Progenitor cell of endocrine pancreas (in vitro differentiated cells): ENCODE data around the gene FIGN. TPM values are rescaled to one million over a fixed set of nuclear protein-coding genes. Genes with fewer than 3 reads are reported as not detected.

Experiments used
- DNase-seq: peaks from one replicate; pipeline ENCODE4 v3.0.0; 2021; ENCODE audit warnings: low spot score; ENCODE audit not compliant: unreplicated experiment
- H3K27ac Mint-ChIP-seq: 2 replicates; pipeline ENCODE4 v1.8.0; 2021; ENCODE audit warnings: mild to moderate bottlenecking, moderate library complexity, mixed read lengths
- H3K27me3 Mint-ChIP-seq: 2 replicates; pipeline ENCODE4 v1.8.0; 2021; ENCODE audit warnings: mixed read lengths
- H3K36me3 Mint-ChIP-seq: 2 replicates; pipeline ENCODE4 v1.8.0; 2022; ENCODE audit warnings: mixed read lengths; ENCODE audit not compliant: insufficient read depth
- H3K4me1 Mint-ChIP-seq: 2 replicates; pipeline ENCODE4 v1.8.0; 2021; ENCODE audit warnings: low read depth, mixed read lengths
- H3K4me3 Mint-ChIP-seq: 2 replicates; pipeline ENCODE4 v1.8.0; 2021; ENCODE audit warnings: low read depth, mild to moderate bottlenecking, moderate library complexity, mixed read lengths
- H3K9me3 Mint-ChIP-seq: 2 replicates; pipeline ENCODE4 v1.8.0; 2021; ENCODE audit warnings: low read depth, mixed read lengths
- CTCF ChIP-seq: fragments of 200-600 bp; sonication (generic); IDR thresholded peaks from one replicate; pipeline ENCODE4 v1.5.0; 2021; ENCODE audit warnings: antibody characterized with exemption, mild to moderate bottlenecking; ENCODE audit not compliant: unreplicated experiment
- total RNA-seq: library from RNA; stranded (reverse); gene quantifications from 2 replicates; pipeline ENCODE4 v1.2.1, GENCODE V29; 2021

The FIGN gene
- total RNA-seq, 1 donor from 2014 or later: 18.0 TPM

- Mint-ChIP-seq H3K27me3 (no peaks in the 10 kb centered on the region), H3K4me3 (no peak overlapping the region), H3K27ac (no peak overlapping the region), H3K4me1 (peaks cover 16% of the 10 kb centered on the region), H3K36me3 (no peaks in the 10 kb centered on the region), H3K9me3 (no peaks in the 10 kb centered on the region)
- no peak for TF ChIP-seq CTCF
- no peak for DNase-seq
These were observed 37.0 kb downstream of the FIGN start for GRCh38 chr2:163698857-163699256.

GRCh38 chr2:163697846-163698637 lies 37.8 kb downstream of the FIGN start:
- H3K27ac Mint-ChIP-seq: peak overlapping the region; percentile 29
- no peak for TF ChIP-seq CTCF
- no peak for DNase-seq

GRCh38 chr2:163697429-163697828 lies 38.4 kb downstream of the FIGN start:
- Mint-ChIP-seq H3K27ac (no peak overlapping the region), H3K36me3 (no peaks in the 10 kb centered on the region), H3K27me3 (no peaks in the 10 kb centered on the region), H3K9me3 (no peaks in the 10 kb centered on the region), H3K4me1 (peaks cover 13% of the 10 kb centered on the region), H3K4me3 (no peak overlapping the region)
- TF ChIP-seq CTCF: no peak
- no peak for DNase-seq

More at GRCh38 chr2:163697846-163698637, 37.8 kb downstream of the FIGN start:
- Mint-ChIP-seq H3K4me3 (no peak overlapping the region), H3K4me1 (peaks cover 11% of the 10 kb centered on the region), H3K36me3 (no peaks in the 10 kb centered on the region), H3K9me3 (no peaks in the 10 kb centered on the region), H3K27me3 (no peaks in the 10 kb centered on the region)

GRCh38 chr2:163693484-163693883 lies 42.3 kb downstream of the FIGN start:
- Mint-ChIP-seq H3K9me3 (no peaks in the 10 kb centered on the region), H3K4me3 (no peak overlapping the region), H3K27ac (no peak overlapping the region), H3K4me1 (peaks cover 7% of the 10 kb centered on the region), H3K27me3 (no peaks in the 10 kb centered on the region), H3K36me3 (no peaks in the 10 kb centered on the region)
- DNase-seq: no peak
- no peak for TF ChIP-seq CTCF

- Mint-ChIP-seq H3K4me3 (no peak overlapping the region), H3K36me3 (no peaks in the 10 kb centered on the region), H3K27me3 (no peaks in the 10 kb centered on the region), H3K4me1 (peaks cover 6% of the 10 kb centered on the region), H3K9me3 (no peaks in the 10 kb centered on the region), H3K27ac (peak overlapping the region; percentile 3)
- no peak for DNase-seq
- TF ChIP-seq CTCF: no peak
These were observed 43.0 kb downstream of the FIGN start for GRCh38 chr2:163692611-163693482.
